ENCODE measurements around the gene CADPS.

Gene CADPS

GRCh38 chr3:62918777-62919176 lies 43.6 kb upstream of the CADPS start:
- no peaks in the 10 kb centered on the region for H3K4me1 ChIP-seq
- no peaks in the 10 kb centered on the region for H3K9me3 ChIP-seq
- no peak overlapping the region for H3K27ac ChIP-seq
- H3K27me3 ChIP-seq = no peaks in the 10 kb centered on the region
- TF ChIP-seq CTCF (IDR thresholded peaks at IDR 0.05) = no peak
- no peak for DNase-seq
- H3K36me3 ChIP-seq = no peaks in the 10 kb centered on the region
- no peak overlapping the region for H3K4me3 ChIP-seq
- intact Hi-C loops (cut with DNase I; ENCODE audit: low total_unique reads) = no loop called here

GRCh38 chr3:62918131-62918530 lies 42.9 kb upstream of the CADPS start:
- Histone ChIP-seq H3K27me3 (no peaks in the 10 kb centered on the region), H3K9me3 (no peaks in the 10 kb centered on the region), H3K27ac (no peak overlapping the region), H3K36me3 (no peaks in the 10 kb centered on the region), H3K4me3 (no peak overlapping the region), H3K4me1 (no peaks in the 10 kb centered on the region)
- intact Hi-C loops (cut with DNase I; ENCODE audit: low total_unique reads) = no loop called here
- TF ChIP-seq CTCF (IDR thresholded peaks at IDR 0.05) = no peak
- DNase-seq = no peak

- no peak for DNase-seq
- no peak overlapping the region for H3K4me3 ChIP-seq
- no peaks in the 10 kb centered on the region for H3K36me3 ChIP-seq
- TF ChIP-seq CTCF (IDR thresholded peaks at IDR 0.05) = no peak
- no peaks in the 10 kb centered on the region for H3K9me3 ChIP-seq
- H3K4me1 ChIP-seq = no peaks in the 10 kb centered on the region
- intact Hi-C loops (cut with DNase I; ENCODE audit: low total_unique reads) = no loop called here
- no peak overlapping the region for H3K27ac ChIP-seq
- no peaks in the 10 kb centered on the region for H3K27me3 ChIP-seq
Observed at GRCh38 chr3:62911526-62911925, 36.3 kb upstream of the CADPS start.

- Histone ChIP-seq H3K4me3 (no peak overlapping the region), H3K27me3 (no peaks in the 10 kb centered on the region), H3K9me3 (no peaks in the 10 kb centered on the region), H3K27ac (no peak overlapping the region), H3K4me1 (no peaks in the 10 kb centered on the region), H3K36me3 (no peaks in the 10 kb centered on the region)
- intact Hi-C loops (cut with DNase I; ENCODE audit: low total_unique reads) = no loop called here
- no peak for DNase-seq
- no peak for TF ChIP-seq CTCF (IDR thresholded peaks at IDR 0.05)
Observed at GRCh38 chr3:62905331-62905730, 30.1 kb upstream of the CADPS start.

- no peak overlapping the region for H3K27ac ChIP-seq
- H3K4me1 ChIP-seq = no peaks in the 10 kb centered on the region
- no peaks in the 10 kb centered on the region for H3K27me3 ChIP-seq
- H3K36me3 ChIP-seq = no peaks in the 10 kb centered on the region
- H3K4me3 ChIP-seq = no peak overlapping the region
- intact Hi-C loops (cut with DNase I; ENCODE audit: low total_unique reads) = no loop called here
- no peak for TF ChIP-seq CTCF (IDR thresholded peaks at IDR 0.05)
- DNase-seq = no peak
- no peaks in the 10 kb centered on the region for H3K9me3 ChIP-seq
Observed at GRCh38 chr3:62898530-62899496, 23.6 kb upstream of the CADPS start.
